GM23338 (cell line): ENCODE measurements around the gene ZC3H7A. TPM values are rescaled to one million over a fixed set of nuclear protein-coding genes. Genes with fewer than 3 reads are reported as not detected.

Source experiments
- ATAC-seq: fragments of 200-7000 bp; cut with Tn5 transposase; 3 replicates; pipeline ENCODE4 v1.9.1; 2020
- DNase-seq: peaks from one replicate; pipeline ENCODE4 v3.0.0-alpha.2; 2015; ENCODE audit warnings: low spot score
- H2AFZ ChIP-seq: fragments of 200-600 bp; sonication (generic); 2 replicates; pipeline ENCODE4 v1.8.0; 2016; ENCODE audit warnings: antibody characterized with exemption, mild to moderate bottlenecking, moderate library complexity
- H3F3A ChIP-seq: fragments of 200-600 bp; sonication (generic); replicated peaks from 2 replicates; pipeline ENCODE4 v1.8.0; 2017; ENCODE audit warnings: antibody characterized with exemption, mixed run types, low read depth
- H3K27ac ChIP-seq: fragments of 200-600 bp; sonication (generic); 2 replicates; pipeline ENCODE4 v1.6.1; 2016; ENCODE audit warnings: low read depth
- H3K27me3 ChIP-seq: fragments of 200-600 bp; sonication (generic); 2 replicates; pipeline ENCODE4 v1.8.0; 2016; ENCODE audit warnings: mild to moderate bottlenecking, mixed run types, moderate library complexity; ENCODE audit not compliant: insufficient read depth
- H3K36me3 ChIP-seq: fragments of 200-600 bp; sonication (generic); 2 replicates; pipeline ENCODE4 v1.8.0; 2016; ENCODE audit warnings: mild to moderate bottlenecking; ENCODE audit not compliant: insufficient read depth
- H3K4me1 ChIP-seq: fragments of 200-600 bp; sonication (generic); 2 replicates; pipeline ENCODE4 v1.8.0; 2016; ENCODE audit warnings: mild to moderate bottlenecking, moderate library complexity; ENCODE audit not compliant: insufficient read depth
- H3K4me2 ChIP-seq: fragments of 200-600 bp; sonication (generic); 2 replicates; pipeline ENCODE4 v1.7.1; 2017; ENCODE audit warnings: mixed run types
- H3K4me3 ChIP-seq: fragments of 200-600 bp; sonication (generic); 2 replicates; pipeline ENCODE4 v1.6.1; 2016; ENCODE audit warnings: mixed run types
- H3K79me2 ChIP-seq: fragments of 200-600 bp; sonication (generic); replicated peaks from 2 replicates; pipeline ENCODE4 v1.8.0; 2017; ENCODE audit warnings: mild to moderate bottlenecking; ENCODE audit not compliant: insufficient read depth
- H3K9me2 ChIP-seq: fragments of 200-600 bp; sonication (generic); 2 replicates; pipeline ENCODE4 v1.8.0; 2017; ENCODE audit not compliant: insufficient read depth
- H4K20me1 ChIP-seq: fragments of 200-600 bp; sonication (generic); replicated peaks from 2 replicates; pipeline ENCODE4 v1.8.0; 2017; ENCODE audit warnings: mild to moderate bottlenecking; ENCODE audit not compliant: insufficient read depth
- H3K27ac Mint-ChIP-seq: 2 replicates; pipeline ENCODE4 v1.8.0; 2020; ENCODE audit warnings: inconsistent platforms, mild to moderate bottlenecking, moderate library complexity, mixed read lengths
- H3K27me3 Mint-ChIP-seq: 3 replicates; pipeline ENCODE4 v1.8.0; 2022; ENCODE audit warnings: low read depth, mild to moderate bottlenecking, moderate library complexity, mixed read lengths, inconsistent platforms; ENCODE audit not compliant: insufficient read depth, poor library complexity
- H3K36me3 Mint-ChIP-seq: 3 replicates; pipeline ENCODE4 v1.8.0; 2021; ENCODE audit warnings: low read depth, mild to moderate bottlenecking, inconsistent platforms, moderate library complexity, mixed read lengths
- H3K4me1 Mint-ChIP-seq: 3 replicates; pipeline ENCODE4 v1.8.0; 2020; ENCODE audit warnings: mild to moderate bottlenecking, inconsistent platforms, mixed read lengths
- H3K4me3 Mint-ChIP-seq: 3 replicates; pipeline ENCODE4 v1.8.0; 2021; ENCODE audit warnings: moderate library complexity, mild to moderate bottlenecking, inconsistent platforms, mixed read lengths
- H3K9me3 Mint-ChIP-seq: 3 replicates; pipeline ENCODE4 v1.8.0; 2020; ENCODE audit warnings: moderate library complexity, mild to moderate bottlenecking, inconsistent platforms, mixed read lengths
- CTCF ChIP-seq, 2 experiments: fragments of 200-600 bp in 1 of 2; sonication (generic) in 1 of 2; conservative IDR thresholded peaks; 2 replicates each; pipeline versions ENCODE4 v1.5.1 to v1.6.1; 2016 to 2017; ENCODE audit warnings: antibody characterized with exemption in 2 of 2, low read depth in 2 of 2, mild to moderate bottlenecking in 2 of 2, moderate library complexity in 1 of 2
- ETS1 ChIP-seq: IDR thresholded peaks from 2 replicates; pipeline ENCODE4 v1.6.1; 2016; ENCODE audit warnings: antibody characterized with exemption
- EZH2phosphoT487 ChIP-seq: fragments of 200-600 bp; sonication (generic); IDR thresholded peaks from one replicate; pipeline ENCODE4 v1.8.1; 2018; ENCODE audit warnings: antibody characterized with exemption; ENCODE audit not compliant: unreplicated experiment
- NANOG ChIP-seq: IDR thresholded peaks from 2 replicates; pipeline ENCODE4 v1.6.1; 2016; ENCODE audit warnings: antibody characterized with exemption, borderline replicate concordance
- ZNF462 ChIP-seq: fragments of 250-450 bp; sonication (Bioruptor Pico); IDR thresholded peaks from 2 replicates; pipeline ENCODE4 v1.5.0; 2020; ENCODE audit warnings: mild to moderate bottlenecking, moderate library complexity
- polyA plus RNA-seq: library from polyadenylated mRNA; unstranded; fragments of >200 nt; fragmentation: Nextera tagmentation; extraction: Ambion mirVana; gene quantifications from 2 replicates; pipeline ENCODE4 v1.2.1, GENCODE V29; 2016
- total RNA-seq: library from RNA; depleted of rRNA; stranded (reverse); fragments of >200 nt; shearing (Covaris generic); gene quantifications from 2 replicates; pipeline ENCODE4 v1.2.3, GENCODE V29; 2014

The ZC3H7A gene
- total and polyA plus RNA-seq, 2 experiments from 2014 or later: 32.7 to 42.2 TPM

- Histone ChIP-seq H3K36me3 (0 out of 2 replicates have a peak, but pooled peaks cover 6% of the 10 kb centered on the region), H3F3A (no peaks in the 10 kb centered on the region; the same call in 1 of the 2 replicates), H3K27ac (no peak overlapping the region), H4K20me1 (0 out of 2 replicates have a peak, but pooled peaks cover 3% of the 10 kb centered on the region), H3K27me3 (no peaks in the 10 kb centered on the region), H3K4me1 (0 out of 2 replicates have a peak, but pooled peaks cover 4% of the 10 kb centered on the region), H3K4me3 (no peak overlapping the region), H2AFZ (no peak overlapping the region), H3K9me2 (no peaks in the 10 kb centered on the region), H3K79me2 (no peaks in the 10 kb centered on the region), H3K4me2 (no peak overlapping the region)
- Mint-ChIP-seq H3K27ac (no peak overlapping the region), H3K4me1 (peaks cover 8% of the 10 kb centered on the region; the same call in 2 of the 3 replicates), H3K27me3 (no peaks in the 10 kb centered on the region), H3K36me3 (peaks cover 14% of the 10 kb centered on the region; the same call in 2 of the 3 replicates), H3K4me3 (no peak overlapping the region), H3K9me3 (no peaks in the 10 kb centered on the region)
- ATAC-seq: no peak
- TF ChIP-seq CTCF (conservative IDR thresholded peaks at IDR 0.05; ENCODE audit: low read depth in 2 of 2): no peak
- no peak for DNase-seq
Observed at GRCh38 chr16:11722468-11722808, 74.6 kb downstream of the ZC3H7A start.

- Histone ChIP-seq H3K27ac (no peak overlapping the region), H3K36me3 (0 out of 2 replicates have a peak, but pooled peaks cover 6% of the 10 kb centered on the region), H3K27me3 (no peaks in the 10 kb centered on the region), H3K4me2 (no peak overlapping the region), H3K4me3 (no peak overlapping the region), H3K4me1 (0 out of 2 replicates have a peak, but pooled peaks cover 7% of the 10 kb centered on the region), H3K9me2 (no peaks in the 10 kb centered on the region), H4K20me1 (0 out of 2 replicates have a peak, but pooled peaks cover 3% of the 10 kb centered on the region), H3K79me2 (no peaks in the 10 kb centered on the region), H3F3A (no peaks in the 10 kb centered on the region; the same call in 1 of the 2 replicates), H2AFZ (no peak overlapping the region)
- H3K9me3 Mint-ChIP-seq: no peaks in the 10 kb centered on the region
- no peak for DNase-seq
- peaks cover 8% of the 10 kb centered on the region; the same call in 2 of the 3 replicates for H3K4me1 Mint-ChIP-seq
- ATAC-seq: no peak
- H3K27ac Mint-ChIP-seq: no peak overlapping the region
- peaks cover 14% of the 10 kb centered on the region; the same call in 2 of the 3 replicates for H3K36me3 Mint-ChIP-seq
- H3K4me3 Mint-ChIP-seq: no peak overlapping the region
- H3K27me3 Mint-ChIP-seq: no peaks in the 10 kb centered on the region
- TF ChIP-seq ZNF462 (CRISPR knock-in tag) (no peak), CTCF (conservative IDR thresholded peaks at IDR 0.05; ENCODE audit: low read depth in 2 of 2) (no peak), ETS1 (no peak), EZH2phosphoT487 (no peak), NANOG (no peak)
Observed at GRCh38 chr16:11721781-11722467, 75.1 kb downstream of the ZC3H7A start.
